Measurements from ENCODE around the gene TPH2. TPM values are rescaled to one million over a fixed set of nuclear protein-coding genes. Genes with fewer than 3 reads are reported as not detected.
A peak's percentile ranks its signal among the peaks of the same experiment; 100 is the strongest.

Gene TPH2
- total and polyA plus RNA-seq, 9 of the 15 experiments (the other 6 are each of a cell fraction or from before 2014, with no cell fraction given) = 0.06 to 0.28 (median 0.14) TPM; not detected in 4

GRCh38 chr12:72031066-72031465, 92.4 kb downstream of the TPH2 start (continued):
- 0 out of 2 replicates have a peak, but pooled peaks have one; percentile 10 for TF ChIP-seq NCOR1 (IDR thresholded peaks at IDR 0.05)
- TF ChIP-seq ARID1B (IDR thresholded peaks at IDR 0.05) = peak; percentile 59
- peak; percentile 72 for TF ChIP-seq STAT5A (IDR thresholded peaks at IDR 0.05; ENCODE audit: borderline replicate concordance, low read length)

DNA sequence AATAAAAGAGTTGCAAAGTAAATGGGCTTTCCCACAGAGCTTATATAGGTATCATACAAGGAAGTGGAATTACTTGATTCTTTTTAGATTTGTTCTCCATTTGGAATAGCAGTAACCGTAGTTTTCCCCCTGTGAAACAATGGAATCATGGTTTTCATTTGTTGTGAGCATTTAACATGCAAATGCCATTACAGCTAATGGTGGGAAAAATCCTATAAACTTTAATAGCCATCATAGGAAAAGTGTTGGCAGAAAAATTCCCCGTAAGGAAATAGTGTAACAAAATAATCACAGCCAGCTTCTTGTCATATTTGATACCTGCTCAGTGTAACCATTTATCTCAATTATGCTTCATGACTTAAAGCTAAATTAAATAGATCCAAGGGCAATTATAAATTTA, 95.3 kb downstream of the TPH2 start:
- ChIA-PET CTCF (ENCODE audit: low intra/inter-chr PET ratio) (no interaction called here), POLR2A (no interaction called here)
- TF ChIP-seq SOX6 (IDR thresholded peaks at IDR 0.05) (no peak), STAT5A (IDR thresholded peaks at IDR 0.05; ENCODE audit: borderline replicate concordance, low read length) (no peak), HCFC1 (IDR thresholded peaks at IDR 0.05; ENCODE audit: low read depth, low read length) (no peak), MYNN (IDR thresholded peaks at IDR 0.05) (no peak), MYNN (CRISPR knock-in tag; IDR thresholded peaks at IDR 0.05) (no peak), FOXJ3 (CRISPR knock-in tag; IDR thresholded peaks at IDR 0.05) (no peak), NR2C2 (CRISPR knock-in tag; IDR thresholded peaks at IDR 0.05) (no peak), NR2C2 (tag; IDR thresholded peaks at IDR 0.05) (no peak), NCOA4 (IDR thresholded peaks at IDR 0.05; ENCODE audit: partially characterized antibody) (no peak), HDAC8 (tag; IDR thresholded peaks at IDR 0.05) (no peak)
- H3K9me3 ChIP-seq (replicated peaks; ENCODE audit: control insufficient read depth, insufficient read depth, low read depth, low read length) = no peaks in the 10 kb centered on the region
- no peak overlapping the region for H3K27ac ChIP-seq (ENCODE audit: extremely low read depth, low read depth, low read length)
- H2AFZ ChIP-seq (ENCODE audit: low read depth, low read length) = no peak overlapping the region
- BruUV-seq (replicated peaks) = no TSS peak
- H3K4me2 ChIP-seq (ENCODE audit: insufficient read depth, low read length) = no peak overlapping the region
- no peak overlapping the region for H3K4me3 ChIP-seq
- no peak for FAIRE-seq
- H3K27me3 ChIP-seq (ENCODE audit: control insufficient read depth in 2 of 2, insufficient read depth in 2 of 2, low read length in 2 of 2) = no peaks in the 10 kb centered on the region
- no peaks in the 10 kb centered on the region; the same call in 2 of the 3 replicates for H3K79me2 ChIP-seq (ENCODE audit: control insufficient read depth, insufficient read depth, low read length)
- peaks cover 0 to 17% of the 10 kb centered on the region in 2 experiments; a peak in 2 of 5 replicates for H3K4me1 ChIP-seq (replicated peaks in 1 of 2; ENCODE audit: control insufficient read depth in 2 of 2, insufficient read depth in 2 of 2, low read length in 2 of 2)
- no peak overlapping the region for H3K9ac ChIP-seq (ENCODE audit: insufficient read depth in 1 of 2, low read depth in 2 of 2, low read length in 2 of 2)
- no peaks in the 10 kb centered on the region for H4K20me1 ChIP-seq (replicated peaks; ENCODE audit: control insufficient read depth, insufficient read depth, low read length)
- no peak for DNase-seq (ENCODE audit: extremely low read depth in 1 of 4, low spot score in 3 of 4)
- intact Hi-C loops (cut with micrococcal nuclease) (no loop called here), in situ Hi-C loops (cut with MboI) (no loop called here)
- 40% methylated on average over 2 of the region's 2 CpGs for WGBS (ENCODE audit: insufficient coverage, low coverage, missing lambda C conversion rate)
- H3K9me1 ChIP-seq (ENCODE audit: control insufficient read depth, insufficient read depth, low read length) = no peaks in the 10 kb centered on the region
- no peaks in the 10 kb centered on the region for H3K36me3 ChIP-seq (ENCODE audit: control insufficient read depth, insufficient read depth, low read length)
- no peak for ATAC-seq

All from K562 (cell line).